GM18505 (cell line): Measurements from ENCODE around the gene ATP2A3.

Source experiments
- ATAC-seq: cut with Tn5 transposase; IDR thresholded peaks from one replicate; pipeline ENCODE4 v1.9.1; 2021; ENCODE audit not compliant: unreplicated experiment
- POLR2A ChIP-seq: IDR thresholded peaks from 4 replicates; pipeline ENCODE4 v1.6.1; 2011; ENCODE audit warnings: borderline replicate concordance; ENCODE audit not compliant: insufficient read depth, insufficient read length; ENCODE audit errors: extremely low read depth

ATP2A3 gene

GRCh38 chr17:3906881-3907280 is 57.4 kb downstream of the ATP2A3 start:
- TF ChIP-seq POLR2A: no peak
- no peak for ATAC-seq

GRCh38 chr17:3905017-3905520 is 59.2 kb downstream of the ATP2A3 start:
- no peak for TF ChIP-seq POLR2A
- no peak for ATAC-seq

GRCh38 chr17:3904501-3904900 is 59.7 kb downstream of the ATP2A3 start:
- no peak for TF ChIP-seq POLR2A
- ATAC-seq: no peak

GRCh38 chr17:3903881-3904290 is 60.4 kb downstream of the ATP2A3 start:
- TF ChIP-seq POLR2A: no peak
- ATAC-seq: no peak

- no peak for TF ChIP-seq POLR2A
- ATAC-seq: no peak
Measured at GRCh38 chr17:3903051-3903825, 61.0 kb downstream of the ATP2A3 start.

GRCh38 chr17:3900646-3901045 is 63.6 kb downstream of the ATP2A3 start:
- TF ChIP-seq POLR2A: no peak
- ATAC-seq: no peak

GRCh38 chr17:3897731-3898130 is 66.5 kb downstream of the ATP2A3 start:
- ATAC-seq: no peak
- no peak for TF ChIP-seq POLR2A

- no peak for ATAC-seq
- no peak for TF ChIP-seq POLR2A
Measured at GRCh38 chr17:3896968-3897235, 67.3 kb downstream of the ATP2A3 start.

GRCh38 chr17:3896108-3896967 is 67.9 kb downstream of the ATP2A3 start:
- no peak for ATAC-seq

GRCh38 chr17:3895354-3895753 is 68.9 kb downstream of the ATP2A3 start:
- no peak for TF ChIP-seq POLR2A
- ATAC-seq: no peak

More at GRCh38 chr17:3896108-3896967, 67.9 kb downstream of the ATP2A3 start:
- no peak for TF ChIP-seq POLR2A

- ATAC-seq: no peak
- TF ChIP-seq POLR2A: no peak
Measured at GRCh38 chr17:3894911-3895343, 69.3 kb downstream of the ATP2A3 start.

GRCh38 chr17:3894188-3894587 is 70.0 kb downstream of the ATP2A3 start:
- no peak for TF ChIP-seq POLR2A
- no peak for ATAC-seq

- TF ChIP-seq POLR2A: no peak
- ATAC-seq: no peak
Measured at GRCh38 chr17:3893720-3894116, 70.5 kb downstream of the ATP2A3 start.
